HG03135 (cell line): ENCODE measurements around the gene AHCYL1.
A peak's percentile ranks its signal among the peaks of the same experiment; 100 is the strongest.
"Not testable (repeated sequence)": the region's sequence is repeated elsewhere in the genome, so short reads cannot be mapped to it uniquely, and the experiment has no call there.

ENCODE experiments used
- ATAC-seq: cut with Tn5 transposase; IDR thresholded peaks from one replicate; pipeline ENCODE4 v1.9.1; 2021; ENCODE audit warnings: mild to moderate bottlenecking, moderate library complexity; ENCODE audit not compliant: unreplicated experiment

The AHCYL1 gene

GRCh38 chr1:109984456-109985246, at the start of gene AHCYL1:
Gene AHCYL1 (plus strand): TSS chr1:109984765. CDS start chr1:109985053, 288 bp downstream.
- peak; percentile 97 for ATAC-seq

GRCh38 chr1:109935451-109935900, 49.1 kb upstream of the AHCYL1 start:
- ATAC-seq = no peak

DNA sequence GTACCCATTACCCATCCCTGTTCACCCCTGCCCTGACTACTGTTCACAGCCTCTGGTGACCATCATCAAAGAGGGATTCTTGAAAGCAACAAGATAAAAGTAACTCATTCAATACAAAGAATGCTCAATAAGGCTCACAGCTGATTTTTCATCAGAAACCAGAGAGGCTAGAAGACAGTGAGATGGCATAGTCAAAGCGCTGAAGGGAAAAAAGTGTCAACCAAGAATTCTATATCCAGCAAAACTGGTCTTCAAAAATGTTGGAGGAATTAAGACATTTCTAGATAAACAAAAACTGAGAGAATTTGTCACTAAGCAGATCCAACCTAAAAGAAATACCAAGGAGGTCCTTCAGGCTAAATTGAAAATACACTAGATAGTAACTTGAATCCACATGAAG, 46.8 kb upstream of the AHCYL1 start:
- ATAC-seq = no peak

DNA sequence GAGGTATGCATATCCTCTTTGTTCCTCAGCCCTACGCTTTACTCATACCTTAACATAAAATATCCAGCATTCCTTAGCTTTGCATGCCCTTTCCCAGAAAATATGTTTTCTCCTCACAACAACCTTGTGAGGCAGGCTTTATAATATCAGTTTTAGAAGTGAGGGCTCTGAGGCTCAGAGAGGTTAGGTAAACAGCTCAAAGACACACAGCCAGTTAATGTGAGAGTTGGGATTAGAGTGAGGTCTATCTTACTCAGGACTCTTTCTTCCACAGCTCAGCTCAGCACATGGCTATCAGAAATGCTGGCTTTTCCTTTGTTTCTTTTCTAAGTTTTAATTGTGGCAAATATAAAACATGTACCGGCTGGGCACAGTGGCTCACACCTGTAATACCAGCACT, 46.0 kb upstream of the AHCYL1 start:
- ATAC-seq = no peak

GRCh38 chr1:109942434-109942833, 42.1 kb upstream of the AHCYL1 start:
- no peak for ATAC-seq

- ATAC-seq = no peak
These were observed 40.0 kb upstream of the AHCYL1 start for GRCh38 chr1:109944541-109944940.

GRCh38 chr1:109946511-109946910, 38.1 kb upstream of the AHCYL1 start:
- no peak for ATAC-seq

DNA sequence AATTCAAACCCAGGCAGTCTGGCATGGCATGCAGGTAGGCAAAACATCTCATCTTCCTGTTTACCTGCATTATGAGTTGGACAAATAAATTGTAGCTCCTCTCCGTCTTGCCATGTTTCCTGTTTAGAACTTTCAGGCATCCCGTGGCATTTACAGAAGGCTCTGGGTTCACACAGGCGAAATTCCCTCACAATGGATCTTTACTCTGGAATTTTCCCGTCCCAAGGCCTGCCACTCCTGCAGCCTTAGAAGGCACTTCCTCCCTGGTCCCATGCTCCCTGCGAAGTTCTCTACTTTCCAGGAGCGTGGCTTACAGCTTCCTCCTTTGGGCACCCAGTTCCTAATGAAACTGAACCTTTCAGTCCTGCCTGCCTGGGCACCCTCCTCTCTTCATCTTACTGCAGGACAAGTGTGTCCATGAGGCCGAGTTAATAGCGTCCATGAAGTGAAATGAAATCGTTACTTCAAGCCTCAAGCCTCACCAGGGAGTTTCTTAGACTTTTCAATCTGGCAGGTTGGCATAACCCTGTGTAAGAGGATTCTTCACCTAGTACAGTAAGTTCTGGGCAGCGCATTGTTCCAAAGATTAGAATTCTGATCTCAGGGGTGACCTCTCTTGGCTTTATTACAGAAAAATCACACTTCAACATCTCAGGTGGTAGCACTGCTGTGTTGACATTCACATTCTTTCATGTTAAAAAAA, 36.8 kb upstream of the AHCYL1 start:
- no peak for ATAC-seq

DNA sequence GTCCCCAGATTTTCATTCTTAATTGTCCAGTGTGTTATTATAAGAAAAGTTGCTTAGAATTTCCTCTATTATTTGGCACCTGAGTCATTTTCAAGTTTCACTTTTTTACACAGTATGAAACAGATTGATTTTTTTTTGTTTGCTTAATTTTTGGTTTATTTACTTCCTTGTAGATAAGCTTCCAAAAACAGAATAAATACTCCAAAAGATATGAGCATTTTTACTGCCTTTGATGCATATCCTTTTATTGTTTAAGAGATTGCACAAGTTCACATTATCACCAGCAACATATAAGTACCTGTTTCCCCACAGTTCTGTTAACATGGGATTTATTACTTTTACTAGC, 36.3 kb upstream of the AHCYL1 start:
- ATAC-seq = no peak

DNA sequence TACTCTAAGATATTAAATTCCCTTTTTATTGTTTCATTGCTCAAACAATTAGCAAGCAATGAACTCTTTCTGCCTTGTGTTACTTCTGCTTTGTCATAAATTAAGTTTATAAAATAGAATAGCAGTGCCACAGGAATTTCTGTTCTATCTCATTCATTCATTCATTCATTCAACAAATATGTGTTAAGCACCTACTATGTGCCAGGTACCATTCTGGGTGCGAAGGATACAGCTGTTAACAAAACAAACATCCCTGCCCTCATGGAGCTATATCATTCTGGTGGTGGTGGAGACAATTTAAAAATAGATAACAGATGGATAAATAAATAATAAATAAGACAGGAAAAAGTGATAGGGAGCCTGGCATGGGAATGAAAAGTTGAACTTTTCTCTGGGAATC, 34.5 kb upstream of the AHCYL1 start:
- ATAC-seq = no peak

DNA sequence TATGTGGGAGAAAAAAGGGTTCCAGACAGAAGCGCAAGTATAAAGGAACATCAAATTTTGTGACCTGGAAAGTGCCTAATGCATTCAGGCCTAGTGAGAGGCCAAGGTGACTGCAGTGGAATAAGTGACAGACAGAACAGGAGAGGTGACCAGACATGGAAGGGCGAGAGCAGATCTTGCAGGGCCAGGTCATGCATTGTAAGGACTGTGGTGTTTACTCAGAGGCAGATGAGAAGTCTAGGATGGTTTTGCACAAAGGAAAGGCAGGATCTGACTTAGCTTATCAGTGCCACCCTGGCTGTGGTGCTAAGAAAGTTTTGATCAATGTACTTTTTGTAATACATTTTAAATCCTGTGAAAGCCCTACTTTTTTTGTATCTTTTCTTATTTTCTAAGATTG, 34.1 kb upstream of the AHCYL1 start:
- ATAC-seq = no peak

- ATAC-seq = not testable (repeated sequence)
These were observed 33.1 kb upstream of the AHCYL1 start for GRCh38 chr1:109951501-109951900.

- ATAC-seq = no peak
These were observed 30.5 kb upstream of the AHCYL1 start for GRCh38 chr1:109954041-109954512.

GRCh38 chr1:109959632-109959973, 25.0 kb upstream of the AHCYL1 start:
- ATAC-seq = no peak

DNA sequence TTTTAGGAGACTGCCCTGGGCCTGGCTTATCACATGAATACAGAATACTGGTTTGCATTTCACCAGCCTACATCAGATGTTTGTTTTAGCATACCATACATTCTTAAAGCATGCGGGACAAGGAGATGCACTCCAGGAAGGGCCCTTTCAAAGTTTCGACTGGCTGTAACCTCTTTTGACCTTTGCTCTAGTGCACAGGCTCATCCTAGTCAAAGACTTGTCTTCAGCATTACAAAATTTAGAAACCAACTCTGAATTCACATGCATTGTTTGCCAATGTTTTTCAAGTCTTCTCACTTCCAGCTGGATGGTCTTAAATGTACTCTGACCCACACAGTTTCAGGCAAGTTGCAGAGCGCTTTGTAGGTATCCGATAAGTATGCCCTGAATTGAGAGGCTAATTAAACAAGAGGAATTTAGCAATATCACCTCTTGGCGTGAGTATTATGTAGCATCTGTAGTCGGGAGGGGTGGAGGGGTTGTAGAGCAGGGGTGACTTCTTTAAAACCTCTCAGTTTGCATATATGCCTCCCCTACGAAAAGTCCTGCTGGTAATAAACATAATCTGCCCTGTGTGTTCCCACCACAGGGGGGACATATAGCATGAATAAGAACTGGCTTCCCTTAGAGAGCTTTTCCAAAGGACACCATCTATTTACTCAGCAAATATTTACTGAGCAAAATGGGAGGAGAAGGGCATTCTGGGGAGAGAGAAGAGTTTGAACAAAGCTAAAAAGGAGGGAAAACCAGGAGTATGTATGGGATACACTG, 24.4 kb upstream of the AHCYL1 start:
- ATAC-seq = no peak

GRCh38 chr1:109960745-109961094, 23.8 kb upstream of the AHCYL1 start:
- ATAC-seq = no peak

DNA sequence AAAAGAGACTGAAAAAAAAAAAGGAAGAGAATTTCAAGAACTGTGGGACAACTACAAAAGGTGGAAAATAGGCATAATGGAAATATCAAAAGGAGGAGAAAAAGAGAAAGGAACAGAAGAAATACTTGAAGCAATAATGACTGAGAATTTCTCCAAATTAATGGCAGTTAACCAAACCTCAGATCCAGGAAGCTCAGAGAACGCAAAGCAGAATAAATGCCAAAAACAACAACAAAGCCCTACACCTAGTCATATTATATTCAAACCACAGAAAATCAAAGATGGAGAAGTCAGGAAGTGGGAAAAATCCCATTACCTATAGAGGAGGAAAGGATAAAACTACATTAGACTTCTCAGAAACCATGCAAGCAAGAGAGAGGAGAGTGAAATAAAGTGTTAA, 20.7 kb upstream of the AHCYL1 start:
- ATAC-seq = no peak

- ATAC-seq = no peak
These were observed 15.3 kb upstream of the AHCYL1 start for GRCh38 chr1:109969146-109969829.

GRCh38 chr1:109969907-109970306, 14.7 kb upstream of the AHCYL1 start:
- ATAC-seq = no peak

DNA sequence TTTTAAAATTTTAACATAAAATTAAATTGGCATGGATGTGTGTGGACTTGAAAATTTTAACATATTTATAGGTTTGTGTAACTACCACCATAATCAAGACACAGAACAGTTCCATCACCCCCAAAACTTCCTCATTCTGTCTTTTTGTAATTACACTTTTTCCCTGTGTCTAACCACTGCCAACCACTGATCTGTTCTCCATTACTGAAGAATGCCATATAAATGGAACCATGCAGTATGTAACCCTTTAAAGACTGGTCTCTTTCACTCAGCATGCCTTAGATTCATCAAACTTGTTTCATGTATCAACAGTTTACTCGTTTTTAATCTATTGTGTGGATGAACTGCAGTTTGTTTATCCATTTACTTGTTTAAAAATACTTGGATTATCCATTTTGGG, 13.0 kb upstream of the AHCYL1 start:
- no peak for ATAC-seq

- ATAC-seq = no peak
These were observed 10.4 kb upstream of the AHCYL1 start for GRCh38 chr1:109974191-109974590.
